NAMALWA (cell line): ENCODE data around the gene SMC3.
"Not testable (repeated sequence)": the region's sequence is repeated elsewhere in the genome, so short reads cannot be mapped to it uniquely, and the experiment has no call there.

ENCODE experiments used
- DNase-seq: peaks from one replicate; pipeline ENCODE4 v3.0.0-alpha.2; 2015; ENCODE audit warnings: low spot score

Gene SMC3

GRCh38 chr10:110584006-110584405 is 16.5 kb downstream of the SMC3 start:
- DNase-seq = no peak

GRCh38 chr10:110591760-110592159 is 24.3 kb downstream of the SMC3 start:
- no peak for DNase-seq

- no peak for DNase-seq
Measured at GRCh38 chr10:110597476-110597875, 30.0 kb downstream of the SMC3 start.

GRCh38 chr10:110600487-110601101 is 33.1 kb downstream of the SMC3 start:
- peak; percentile 89 for DNase-seq

- DNase-seq = no peak
Measured at GRCh38 chr10:110601581-110601980, 34.1 kb downstream of the SMC3 start.

GRCh38 chr10:110608087-110608486 is 40.6 kb downstream of the SMC3 start:
- DNase-seq = no peak

GRCh38 chr10:110609605-110610004 is 42.1 kb downstream of the SMC3 start:
- DNase-seq = peak; percentile 36

GRCh38 chr10:110610308-110610774 is 42.8 kb downstream of the SMC3 start:
- DNase-seq = peak; percentile 84

- not testable (repeated sequence) for DNase-seq
Measured at GRCh38 chr10:110610781-110611180, 43.3 kb downstream of the SMC3 start.

- DNase-seq = peak; percentile 21
Measured at GRCh38 chr10:110612087-110612486, 44.6 kb downstream of the SMC3 start.

GRCh38 chr10:110612629-110613028 is 45.1 kb downstream of the SMC3 start:
- DNase-seq = no peak

GRCh38 chr10:110613341-110613995 is 46.0 kb downstream of the SMC3 start:
- peak; percentile 59 for DNase-seq

GRCh38 chr10:110613996-110614495 is 46.6 kb downstream of the SMC3 start:
- no peak for DNase-seq

GRCh38 chr10:110615057-110615747 is 47.7 kb downstream of the SMC3 start:
- no peak for DNase-seq

- no peak for DNase-seq
Measured at GRCh38 chr10:110616493-110617033, 49.1 kb downstream of the SMC3 start.

GRCh38 chr10:110617425-110618229 is 50.1 kb downstream of the SMC3 start:
- DNase-seq = no peak

- no peak for DNase-seq
Measured at GRCh38 chr10:110618230-110618610, 50.7 kb downstream of the SMC3 start.

- DNase-seq = no peak
Measured at GRCh38 chr10:110619514-110620397, 52.3 kb downstream of the SMC3 start.

GRCh38 chr10:110620398-110620719 is 52.9 kb downstream of the SMC3 start:
- no peak for DNase-seq

- DNase-seq = not testable (repeated sequence)
Measured at GRCh38 chr10:110623316-110623715, 55.8 kb downstream of the SMC3 start.

- DNase-seq = no peak
Measured at GRCh38 chr10:110625356-110625894, 57.9 kb downstream of the SMC3 start.
